GM18520 (cell line): Measurements from ENCODE around the gene MALT1.

Source experiments
- ATAC-seq: cut with Tn5 transposase; IDR thresholded peaks from one replicate; pipeline ENCODE4 v1.9.1; 2021; ENCODE audit not compliant: unreplicated experiment

The MALT1 gene

GRCh38 chr18:58653814-58654509 is 17.3 kb upstream of the MALT1 start:
- no peak for ATAC-seq

DNA sequence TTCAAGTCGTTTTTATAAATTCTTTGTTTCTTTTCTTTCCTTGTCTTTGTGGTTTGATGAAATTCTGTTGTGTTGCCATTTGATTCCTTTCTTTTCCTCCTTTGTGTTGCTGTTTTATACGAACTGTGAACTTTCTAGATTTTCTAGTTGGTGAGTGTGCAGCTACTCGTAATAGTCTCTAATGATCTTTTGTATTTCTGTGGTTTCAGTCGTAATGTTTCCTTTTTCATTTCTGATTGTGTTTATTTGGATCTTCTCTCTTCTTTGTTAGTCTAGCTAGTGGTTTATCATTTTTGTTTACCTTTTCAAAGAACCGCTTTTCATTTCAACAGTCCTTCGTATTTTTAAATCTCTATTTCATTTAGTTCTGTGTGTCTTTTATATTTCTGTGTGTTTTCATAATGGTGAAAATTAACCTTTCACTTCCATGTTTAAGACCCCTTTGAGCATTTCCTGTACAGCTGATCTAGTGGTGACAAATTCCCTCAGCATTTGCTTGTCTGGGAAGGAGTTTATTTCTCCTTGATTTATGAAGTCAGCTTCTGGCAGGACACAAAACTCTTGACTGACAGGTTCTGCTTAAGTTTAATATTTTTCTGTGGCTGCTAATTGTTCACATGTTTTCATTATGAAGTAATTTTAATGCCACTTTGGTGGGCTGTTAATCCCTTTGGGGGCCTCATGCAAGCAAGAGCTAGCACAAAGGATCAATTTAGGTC is 16.2 kb upstream of the MALT1 start:
- ATAC-seq, result no peak

DNA sequence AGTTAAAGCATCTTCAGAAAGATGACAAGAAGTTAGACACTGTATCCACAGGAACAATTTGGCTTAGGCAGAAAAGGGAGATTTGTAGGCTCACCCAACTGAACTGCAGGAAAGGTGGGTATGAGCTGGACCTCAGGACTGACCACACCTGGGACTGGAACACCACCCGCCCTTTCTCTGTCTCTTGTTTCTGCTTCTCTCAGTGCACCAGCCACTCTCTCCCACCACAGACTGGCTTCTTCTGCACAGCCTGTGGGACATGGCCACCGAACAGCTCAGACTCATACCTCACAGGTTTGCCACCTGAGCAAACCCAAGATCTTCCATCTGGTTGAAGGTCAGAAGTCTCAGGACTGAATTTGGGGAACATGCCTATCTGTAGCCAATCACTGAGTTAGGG is 14.2 kb upstream of the MALT1 start:
- no peak for ATAC-seq

DNA sequence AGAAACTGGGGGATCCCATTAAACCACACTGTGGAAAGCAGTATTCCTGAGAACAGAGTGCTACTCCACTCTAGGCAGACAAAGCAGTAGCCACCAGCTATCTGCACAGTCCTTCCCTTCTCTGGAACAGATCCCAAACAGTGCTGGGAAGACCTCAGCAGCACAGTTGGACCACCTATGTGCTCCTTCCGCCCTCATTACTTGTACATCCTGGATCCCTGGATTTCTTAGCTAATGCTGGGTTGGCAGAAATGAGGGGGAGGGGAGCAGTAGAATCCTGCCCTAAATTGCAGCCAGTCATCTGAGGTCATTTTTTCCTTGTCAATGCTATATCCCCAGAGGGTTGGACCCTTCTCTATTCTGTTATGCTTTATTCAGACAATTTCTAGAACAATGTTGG is 13.8 kb upstream of the MALT1 start:
- no peak for ATAC-seq

DNA sequence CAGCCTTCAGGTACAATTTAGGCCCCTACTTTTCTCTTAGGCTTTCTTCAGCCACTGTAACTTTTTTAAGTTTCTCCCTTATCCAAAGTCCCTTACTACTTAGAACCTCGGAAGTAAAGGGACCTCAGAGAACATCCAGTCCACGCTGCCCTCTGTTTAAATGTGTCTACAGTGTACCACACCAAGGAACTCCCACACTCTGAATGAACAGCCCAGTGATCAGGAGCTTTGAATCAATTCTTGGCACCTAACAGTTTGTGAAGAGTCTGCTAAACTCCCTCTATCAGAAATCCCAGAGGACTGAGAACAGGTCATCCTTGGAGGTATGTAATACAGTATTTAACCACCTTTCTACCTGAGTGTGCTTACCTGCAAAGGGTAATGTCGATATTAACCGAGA is 11.6 kb upstream of the MALT1 start:
- no peak for ATAC-seq

DNA sequence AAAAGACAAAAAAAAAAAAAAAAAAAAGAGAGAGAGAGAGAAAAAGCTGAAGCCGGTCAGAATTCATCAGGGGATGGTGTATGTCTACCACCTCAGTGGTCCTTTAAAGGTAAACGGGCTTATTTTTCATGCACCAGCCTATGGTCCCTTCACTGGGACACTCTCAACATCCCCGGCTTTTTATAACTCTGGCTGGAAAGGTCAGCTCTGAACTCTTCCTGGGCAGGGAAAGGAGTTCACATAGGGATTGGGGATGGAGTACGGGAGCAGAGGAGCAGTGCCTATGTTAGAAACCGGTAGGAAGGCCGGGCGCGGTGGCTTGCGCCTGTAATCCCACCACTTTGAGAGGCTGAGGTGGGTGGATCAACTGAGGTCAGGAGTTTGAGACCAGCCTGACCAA is 10.3 kb upstream of the MALT1 start:
- ATAC-seq, result no peak

GRCh38 chr18:58661423-58661822 is 9.8 kb upstream of the MALT1 start:
- ATAC-seq, result no peak

DNA sequence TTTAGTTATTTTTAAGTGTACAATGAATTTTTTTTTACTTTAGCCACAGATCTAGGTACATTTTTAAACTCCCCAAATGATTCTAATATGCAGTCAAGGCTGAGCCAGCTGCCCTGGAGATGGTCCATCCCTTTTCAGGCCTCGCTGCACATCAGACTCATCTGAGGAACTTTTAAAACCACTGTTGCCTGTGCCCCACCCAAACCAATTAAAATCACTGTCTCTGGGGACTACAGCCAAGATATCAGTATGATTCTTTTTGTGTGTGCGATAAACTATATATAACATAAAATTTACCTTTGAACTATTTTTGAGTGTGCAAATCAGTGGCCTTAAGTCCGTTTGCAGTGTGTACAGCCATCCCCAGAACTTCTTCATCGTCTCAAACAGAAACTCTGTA is 9.1 kb upstream of the MALT1 start:
- ATAC-seq, result no peak

GRCh38 chr18:58666176-58666575 is 5.1 kb upstream of the MALT1 start:
- no peak for ATAC-seq

DNA sequence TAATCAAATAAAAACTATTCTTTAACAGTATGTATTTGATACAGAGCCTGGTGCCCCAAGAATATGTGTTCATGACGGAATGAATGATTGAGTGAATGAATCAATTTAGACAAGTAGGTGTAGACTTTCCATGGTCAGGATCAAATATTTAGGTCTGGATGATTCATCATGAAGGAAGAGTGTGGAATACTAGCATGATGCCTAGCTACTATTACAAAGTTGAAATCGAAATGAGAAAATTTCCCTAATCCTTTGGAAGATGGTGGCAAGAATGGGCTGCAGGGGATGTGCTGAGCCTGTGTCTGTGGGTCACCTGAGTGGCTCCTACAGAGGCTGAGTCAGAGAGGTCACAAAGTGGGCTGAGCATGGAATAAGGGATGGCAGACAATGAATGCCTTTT is 3.1 kb upstream of the MALT1 start:
- no peak for ATAC-seq

DNA sequence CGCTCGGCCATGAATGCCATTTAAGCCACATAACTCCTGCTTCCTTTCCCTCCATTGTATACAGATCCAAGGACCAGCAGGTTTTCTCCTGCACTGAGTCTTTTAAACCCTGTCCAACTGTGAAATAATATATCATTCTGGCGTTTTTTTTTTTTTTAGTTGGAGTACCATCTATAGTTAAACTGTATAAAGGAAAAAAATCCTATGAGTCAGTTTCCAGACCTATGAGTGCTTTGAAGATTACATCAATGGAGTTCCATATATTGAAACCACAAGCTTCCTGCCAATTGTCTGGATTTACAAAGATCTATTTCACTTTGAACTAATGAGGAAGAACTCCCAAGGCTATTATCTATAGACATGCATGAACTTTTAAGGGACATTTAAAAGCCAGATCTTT is 2.4 kb upstream of the MALT1 start:
- no peak for ATAC-seq

DNA sequence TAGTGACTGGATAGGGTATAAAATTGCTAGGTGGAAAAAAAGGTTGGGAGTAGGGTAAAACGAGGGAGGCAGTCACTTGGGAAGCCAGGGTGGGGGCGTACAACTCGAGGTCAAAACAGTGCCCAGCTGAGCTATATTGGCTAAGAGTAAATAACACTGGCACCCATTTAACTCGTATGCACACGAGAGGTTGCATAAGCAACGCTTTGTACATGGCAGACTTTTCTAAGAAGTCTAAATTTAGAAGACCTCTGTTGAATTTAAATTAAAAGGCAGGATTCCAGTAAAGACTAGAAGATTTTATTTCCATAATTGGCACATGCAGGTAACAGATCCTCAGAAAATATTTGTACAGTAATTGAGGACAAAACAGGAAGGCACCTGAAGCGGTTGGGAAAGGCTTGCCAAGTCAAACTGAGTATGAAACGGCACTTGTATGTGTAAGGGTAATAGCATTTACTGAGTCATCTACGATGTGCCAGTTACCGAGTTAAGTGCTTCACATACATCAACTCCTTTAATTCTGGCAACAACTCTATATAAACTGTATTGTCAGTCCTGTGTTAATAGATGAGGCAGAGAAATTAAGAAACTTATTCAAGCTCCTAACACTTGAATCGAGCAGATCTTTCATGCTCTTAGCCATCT is 1.4 kb upstream of the MALT1 start:
- ATAC-seq, result no peak

DNA sequence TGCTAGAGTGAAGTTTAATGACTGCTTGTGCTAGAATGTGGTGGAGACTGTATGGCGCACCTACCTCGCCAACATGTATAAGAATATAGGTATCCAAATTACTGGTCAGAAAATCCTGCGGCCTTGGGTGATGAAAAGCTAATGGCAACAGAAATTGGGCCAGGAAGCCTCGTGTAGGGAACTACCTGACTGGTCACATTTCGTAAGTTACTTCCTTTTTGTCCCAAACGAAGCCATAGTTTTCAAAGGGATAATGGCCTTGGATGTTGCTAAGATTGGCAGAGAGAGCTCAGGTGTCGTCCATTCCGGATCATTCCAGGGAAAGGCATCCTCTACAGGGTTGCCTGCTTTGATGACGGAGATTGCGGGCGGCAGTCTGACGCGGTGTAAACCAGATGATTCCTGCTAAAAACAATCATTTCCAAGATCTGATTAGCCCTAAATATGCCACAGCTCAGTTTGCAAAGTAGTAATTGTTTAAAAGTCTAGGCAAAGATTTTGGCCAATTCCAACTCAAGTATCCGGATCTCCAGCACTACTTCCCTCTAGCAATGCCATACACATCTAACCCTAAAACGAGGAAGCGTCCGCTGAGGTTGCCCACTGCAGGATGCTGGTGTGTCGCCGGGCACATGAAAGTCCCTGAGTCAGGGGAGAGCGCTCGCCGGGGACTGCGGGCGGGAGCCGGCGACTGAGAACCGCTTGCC is 708 bp upstream of the MALT1 start:
- no peak for ATAC-seq

DNA sequence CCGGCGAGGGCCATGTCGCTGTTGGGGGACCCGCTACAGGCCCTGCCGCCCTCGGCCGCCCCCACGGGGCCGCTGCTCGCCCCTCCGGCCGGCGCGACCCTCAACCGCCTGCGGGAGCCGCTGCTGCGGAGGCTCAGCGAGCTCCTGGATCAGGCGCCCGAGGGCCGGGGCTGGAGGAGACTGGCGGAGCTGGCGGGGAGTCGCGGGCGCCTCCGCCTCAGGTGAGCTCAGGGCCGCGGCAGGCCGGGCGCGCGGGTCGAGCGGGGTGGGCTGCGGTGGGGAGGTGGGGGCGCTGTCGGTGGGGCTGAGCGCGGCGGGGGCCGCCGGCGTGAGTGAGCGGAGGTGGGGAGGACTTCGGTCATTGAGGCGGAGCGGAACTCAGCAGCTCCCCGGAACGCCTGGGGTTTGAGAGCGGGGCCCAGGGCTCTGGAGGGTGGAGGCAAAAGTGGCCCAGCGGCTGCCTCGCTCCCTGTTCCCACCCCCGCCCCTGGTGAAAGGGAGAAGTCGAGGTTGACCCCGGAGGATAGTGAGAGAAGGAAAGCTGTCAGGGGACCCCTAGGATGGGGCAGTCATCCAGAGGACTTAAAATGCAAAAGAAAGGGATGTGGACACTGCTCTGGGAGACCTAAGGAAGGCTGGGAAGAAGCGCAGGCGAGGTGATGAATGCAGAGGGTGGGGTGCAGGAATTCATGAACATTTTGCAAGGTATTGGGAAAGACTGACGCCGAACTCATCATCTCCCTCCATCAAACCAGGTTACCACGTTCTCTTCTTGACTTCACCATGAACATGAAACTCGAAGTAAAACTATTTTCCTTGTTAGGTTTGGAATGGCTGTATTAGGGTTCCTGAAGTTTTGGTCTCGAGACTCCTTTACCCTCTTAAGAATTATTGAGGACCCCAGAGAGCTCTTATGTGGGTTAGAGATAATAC is 633 bp downstream of the MALT1 start:
- ATAC-seq, result peak; percentile 14

DNA sequence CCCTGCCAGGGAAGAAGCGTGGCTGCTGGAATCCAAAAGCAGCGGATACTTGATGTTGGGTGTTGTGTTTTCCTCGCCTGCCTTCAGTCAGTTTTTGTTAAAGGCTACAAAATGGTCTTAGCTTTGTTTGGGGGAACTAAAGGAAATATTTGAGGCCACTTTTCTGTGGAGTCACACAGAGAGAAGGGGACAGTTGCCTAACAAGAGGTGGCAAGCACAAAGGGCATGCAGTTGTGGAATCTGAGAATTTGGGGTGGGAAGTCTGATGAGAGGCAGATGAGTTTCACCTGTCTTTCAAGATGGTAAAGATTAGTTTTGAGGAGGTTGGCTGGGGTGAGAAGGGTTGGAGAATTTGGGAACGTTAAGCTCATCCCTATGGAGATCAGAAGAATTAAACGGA is 2.9 kb downstream of the MALT1 start:
- ATAC-seq, result no peak

DNA sequence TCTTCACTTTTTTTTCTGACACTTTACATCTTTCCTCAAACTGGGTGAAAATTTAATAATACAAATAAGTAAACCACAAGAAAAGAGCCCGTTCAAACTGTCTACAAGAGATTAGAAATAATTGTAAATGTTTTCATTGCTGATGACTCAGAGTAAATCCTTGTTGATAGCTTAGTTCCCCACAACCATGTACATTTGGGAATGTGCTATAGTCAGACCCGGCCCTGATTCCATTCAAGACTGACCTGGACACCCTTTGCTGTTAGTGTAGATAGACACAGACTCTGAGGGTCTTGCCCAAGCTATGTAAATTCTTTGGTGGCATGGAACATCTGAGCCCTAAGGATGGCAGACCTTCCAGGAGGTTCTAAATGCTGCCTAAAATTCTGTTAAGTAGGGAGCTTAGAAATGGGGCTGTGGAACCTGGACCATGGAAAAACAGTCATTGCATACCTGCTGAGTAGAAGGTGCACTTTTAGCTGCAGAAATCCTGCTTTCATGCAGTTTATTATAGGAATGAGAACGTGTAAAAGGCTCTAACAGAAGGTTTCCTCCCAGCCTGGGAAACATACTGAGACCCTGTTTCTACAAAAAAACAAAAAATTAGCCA is 3.7 kb downstream of the MALT1 start:
- ATAC-seq, result no peak

DNA sequence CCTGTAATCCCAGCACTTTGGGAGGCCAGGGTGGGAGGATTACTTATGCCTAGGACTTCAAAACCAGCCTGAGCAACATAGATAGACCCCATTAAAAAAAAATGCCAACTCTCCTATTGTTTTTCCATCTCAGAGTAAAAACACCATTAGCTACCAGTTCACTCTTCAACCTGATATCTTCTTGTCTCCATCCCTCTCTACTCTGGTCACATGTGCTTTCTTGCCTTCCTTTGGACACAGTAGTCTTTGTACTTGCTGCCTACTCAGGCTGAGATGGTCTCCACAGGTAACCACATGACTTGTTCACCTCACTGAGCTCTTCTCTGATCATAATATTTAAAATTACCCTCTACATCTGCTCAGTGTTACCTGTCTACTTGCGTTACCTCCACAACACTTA is 5.0 kb downstream of the MALT1 start:
- ATAC-seq, result no peak

- ATAC-seq, result no peak
Observed at GRCh38 chr18:58682429-58683069, 11.3 kb downstream of the MALT1 start.

- no peak for ATAC-seq
Observed at GRCh38 chr18:58687871-58688308, 16.6 kb downstream of the MALT1 start.

- ATAC-seq, result no peak
Observed at GRCh38 chr18:58690259-58690658, 19.0 kb downstream of the MALT1 start.
